Measurements from ENCODE around the gene FGF22. TPM values are rescaled to one million over a fixed set of nuclear protein-coding genes. Genes with fewer than 3 reads are reported as not detected.

FGF22 gene
- total RNA-seq, 4 donors from 2014 or later = 0.67 to 4.7 (median 1.2) TPM

DNA sequence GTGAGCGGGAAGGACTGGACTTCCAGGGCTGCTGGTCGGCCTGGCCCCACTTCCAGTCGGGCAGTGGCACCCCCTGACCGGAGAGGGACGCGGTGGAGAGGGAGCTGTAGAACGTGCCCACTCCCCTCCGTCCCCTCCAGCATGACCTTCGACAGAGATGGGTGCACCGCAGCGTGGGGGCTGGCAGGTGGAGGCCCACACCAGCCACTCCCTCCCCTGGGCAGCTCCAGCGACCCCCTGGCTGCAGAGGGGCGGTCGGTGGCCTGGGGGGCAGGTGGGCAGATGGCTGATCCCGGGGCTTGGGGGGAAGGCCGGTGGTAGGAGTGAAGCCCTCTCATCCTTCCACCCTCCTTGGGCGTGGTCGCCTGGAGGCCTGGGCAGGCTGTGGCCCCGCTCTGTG lies 47.6 kb upstream of the FGF22 start:
- H3K4me3 ChIP-seq = no peak overlapping the region
- peaks cover 93% of the 10 kb centered on the region for H3K27me3 ChIP-seq
- WGBS, 2 donors (ENCODE audit: low coverage in 1 of 2) = no CpG with 5 or more reads among the region's 19 CpGs
- no peak for ATAC-seq
- H3K9me3 ChIP-seq = peaks cover 0 to 4% (median 0%) of the 10 kb centered on the region in 3 donors
- no peak overlapping the region for H3K27ac ChIP-seq
- TF ChIP-seq POLR2A (IDR thresholded peaks at IDR 0.05) (no peak), POLR2AphosphoS5 (IDR thresholded peaks at IDR 0.05) (no peak), EP300 (IDR thresholded peaks at IDR 0.05) (no peak)
- H3K36me3 ChIP-seq = no peaks in the 10 kb centered on the region
- peaks cover 0 to 33% (median 7%) of the 10 kb centered on the region in 3 donors for H3K4me1 ChIP-seq

DNA sequence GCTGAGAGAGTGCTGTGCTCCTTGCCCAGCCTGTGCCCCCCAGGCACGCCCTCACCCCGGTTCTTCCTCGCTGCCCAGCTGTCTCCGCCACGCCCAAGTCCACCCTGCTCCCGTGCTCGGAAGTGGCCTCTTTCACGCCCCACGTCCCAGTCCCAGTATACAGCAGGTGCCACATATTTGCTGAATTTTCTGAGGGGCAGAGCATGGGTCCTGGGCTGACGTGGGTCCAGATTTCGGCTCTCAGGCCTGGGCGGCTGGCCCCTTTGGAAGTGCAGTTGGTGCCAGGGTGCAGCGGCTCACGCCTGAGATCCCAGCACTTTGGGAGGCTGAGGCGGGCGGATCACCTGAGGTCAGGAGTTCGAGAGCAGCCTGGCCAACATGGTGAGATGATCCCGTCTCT lies 46.6 kb upstream of the FGF22 start:
- no peak overlapping the region for H3K4me3 ChIP-seq
- H3K36me3 ChIP-seq = no peaks in the 10 kb centered on the region
- H3K4me1 ChIP-seq = peaks cover 0 to 31% (median 7%) of the 10 kb centered on the region in 3 donors
- no peak overlapping the region for H3K27ac ChIP-seq
- TF ChIP-seq, protein P1, sequence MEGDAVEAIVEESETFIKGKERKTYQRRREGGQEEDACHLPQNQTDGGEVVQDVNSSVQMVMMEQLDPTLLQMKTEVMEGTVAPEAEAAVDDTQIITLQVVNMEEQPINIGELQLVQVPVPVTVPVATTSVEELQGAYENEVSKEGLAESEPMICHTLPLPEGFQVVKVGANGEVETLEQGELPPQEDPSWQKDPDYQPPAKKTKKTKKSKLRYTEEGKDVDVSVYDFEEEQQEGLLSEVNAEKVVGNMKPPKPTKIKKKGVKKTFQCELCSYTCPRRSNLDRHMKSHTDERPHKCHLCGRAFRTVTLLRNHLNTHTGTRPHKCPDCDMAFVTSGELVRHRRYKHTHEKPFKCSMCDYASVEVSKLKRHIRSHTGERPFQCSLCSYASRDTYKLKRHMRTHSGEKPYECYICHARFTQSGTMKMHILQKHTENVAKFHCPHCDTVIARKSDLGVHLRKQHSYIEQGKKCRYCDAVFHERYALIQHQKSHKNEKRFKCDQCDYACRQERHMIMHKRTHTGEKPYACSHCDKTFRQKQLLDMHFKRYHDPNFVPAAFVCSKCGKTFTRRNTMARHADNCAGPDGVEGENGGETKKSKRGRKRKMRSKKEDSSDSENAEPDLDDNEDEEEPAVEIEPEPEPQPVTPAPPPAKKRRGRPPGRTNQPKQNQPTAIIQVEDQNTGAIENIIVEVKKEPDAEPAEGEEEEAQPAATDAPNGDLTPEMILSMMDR (IDR thresholded peaks at IDR 0.05) = no peak
- TF ChIP-seq POLR2A (IDR thresholded peaks at IDR 0.05) = no peak
- TF ChIP-seq POLR2AphosphoS5 (IDR thresholded peaks at IDR 0.05) = no peak
- no peak for TF ChIP-seq EP300 (IDR thresholded peaks at IDR 0.05)
- H3K27me3 ChIP-seq = peaks cover 90% of the 10 kb centered on the region
- WGBS, 2 donors (ENCODE audit: low coverage in 1 of 2) = 87 to 93% methylated on average over 3 to 5 of the region's 18 CpGs
- peaks cover 0 to 4% (median 0%) of the 10 kb centered on the region in 3 donors for H3K9me3 ChIP-seq
- no peak for ATAC-seq

DNA sequence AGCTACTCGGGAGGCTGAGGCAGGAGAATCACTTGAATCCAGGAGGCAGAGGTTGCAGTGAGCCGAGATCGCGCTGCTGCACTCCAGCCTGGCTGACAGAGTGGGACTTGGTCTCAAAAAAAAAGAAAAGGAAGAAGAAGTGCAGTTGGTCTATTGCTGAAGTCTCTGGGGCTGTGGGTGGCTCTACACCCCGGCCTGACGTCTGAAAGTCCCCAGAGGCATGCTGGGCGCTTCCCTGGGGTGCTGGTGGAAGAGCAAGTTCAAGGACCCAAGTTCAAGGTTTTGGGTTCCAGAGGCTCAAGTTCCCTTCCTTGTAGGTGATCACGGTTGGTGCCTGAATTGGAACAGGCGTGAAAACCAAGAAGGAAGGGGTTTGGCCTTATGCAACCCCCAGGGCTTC lies 46.2 kb upstream of the FGF22 start:
- peaks cover 0 to 4% (median 0%) of the 10 kb centered on the region in 3 donors for H3K9me3 ChIP-seq
- 44 to 45% methylated on average over 4 to 6 of the region's 9 CpGs for WGBS, 2 donors (ENCODE audit: low coverage in 1 of 2)
- H3K27me3 ChIP-seq = peaks cover 89% of the 10 kb centered on the region
- no peaks in the 10 kb centered on the region for H3K36me3 ChIP-seq
- no peak overlapping the region for H3K4me3 ChIP-seq
- H3K27ac ChIP-seq = no peak overlapping the region
- ATAC-seq = no peak
- TF ChIP-seq, protein P1 (IDR thresholded peaks at IDR 0.05) = no peak
- TF ChIP-seq POLR2A (IDR thresholded peaks at IDR 0.05) (no peak), POLR2AphosphoS5 (IDR thresholded peaks at IDR 0.05) (no peak), EP300 (IDR thresholded peaks at IDR 0.05) (no peak)
- H3K4me1 ChIP-seq = peaks cover 0 to 26% (median 4%) of the 10 kb centered on the region in 3 donors

DNA sequence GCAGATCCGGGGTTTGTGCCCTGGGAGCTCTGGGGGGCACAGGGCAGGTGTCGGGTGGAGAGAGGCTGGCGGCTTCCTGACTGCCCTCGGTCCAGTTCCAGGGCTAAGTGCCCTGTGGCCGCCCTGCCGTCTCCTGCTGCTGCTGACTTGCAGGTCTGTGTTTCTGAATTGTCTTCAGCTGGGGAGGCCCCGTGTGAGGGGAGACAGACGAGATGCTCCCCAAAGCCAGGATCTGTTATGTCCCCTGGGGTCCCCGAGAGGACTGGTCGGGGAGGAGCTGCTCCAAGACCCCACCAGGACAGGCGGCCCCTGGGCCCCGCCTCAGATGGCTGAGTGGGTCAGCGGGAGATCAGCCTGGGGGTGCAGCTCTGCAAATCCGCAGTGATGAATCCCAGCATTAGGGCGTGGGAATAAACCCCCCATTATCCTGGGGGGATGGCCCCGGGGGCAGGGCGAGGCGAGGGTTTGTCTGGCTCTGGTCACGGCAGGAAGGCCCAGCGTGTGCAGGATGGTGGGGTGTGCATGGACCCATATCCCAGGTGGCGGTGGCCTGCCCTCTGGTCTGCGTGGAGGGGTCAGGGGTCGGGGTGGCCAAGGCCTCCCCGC lies 45.3 kb upstream of the FGF22 start:
- TF ChIP-seq EP300 (IDR thresholded peaks at IDR 0.05) (no peak), POLR2A (IDR thresholded peaks at IDR 0.05) (no peak), POLR2AphosphoS5 (IDR thresholded peaks at IDR 0.05) (no peak)
- TF ChIP-seq, protein P1 (IDR thresholded peaks at IDR 0.05) = no peak
- 80 to 85% methylated on average over 1 to 4 of the region's 24 CpGs for WGBS, 2 donors (ENCODE audit: low coverage in 1 of 2)
- ATAC-seq = no peak

DNA sequence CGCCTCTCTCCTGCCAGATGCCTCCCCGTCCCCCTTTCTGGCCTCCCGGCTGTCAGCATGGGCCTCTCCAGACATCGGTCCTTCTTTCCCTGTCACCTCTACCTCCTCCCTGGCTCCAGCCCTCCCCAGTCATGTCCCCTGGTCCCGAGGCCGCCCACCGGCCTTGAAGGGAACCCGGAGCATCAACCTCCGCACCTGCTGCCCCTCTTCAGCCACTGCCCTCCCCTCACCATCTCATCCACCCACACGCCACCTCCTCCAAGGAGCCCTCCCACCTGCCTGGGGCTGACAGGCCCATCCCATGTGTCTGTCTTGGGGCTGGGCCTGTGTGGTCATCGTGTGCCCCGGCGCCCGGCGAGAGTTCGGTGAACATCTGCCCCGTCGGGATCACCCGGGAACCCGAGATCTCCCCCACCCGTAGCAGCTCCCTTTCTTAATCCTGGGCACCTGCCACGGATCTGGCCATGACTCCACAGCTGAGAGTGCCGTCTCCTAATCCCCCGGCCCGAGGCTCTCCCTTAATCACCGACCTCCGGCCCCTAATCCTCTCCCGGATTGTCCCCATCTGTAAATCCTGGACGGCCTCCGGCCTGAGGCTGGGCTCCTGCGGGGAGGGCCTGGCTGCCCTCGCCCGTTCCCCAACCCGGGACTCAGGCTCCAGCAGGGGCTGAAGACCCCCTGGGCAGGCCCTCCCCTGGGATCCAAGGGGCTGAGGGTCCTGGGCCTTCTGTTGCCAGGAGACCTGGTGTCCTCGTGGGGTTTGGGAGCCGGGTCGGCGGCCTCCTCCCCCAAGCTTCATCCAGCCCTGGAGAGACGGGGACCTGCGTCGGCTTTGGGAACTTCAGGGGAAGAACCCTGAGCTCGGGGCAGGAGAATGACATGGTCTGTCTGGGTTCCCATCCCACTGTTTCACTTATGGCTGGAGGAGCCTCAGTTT lies 44.1 kb upstream of the FGF22 start:
- Histone ChIP-seq H3K9me3 (peaks cover 0 to 3% (median 0%) of the 10 kb centered on the region in 3 donors), H3K4me3 (no peak overlapping the region), H3K4me1 (peaks cover 0 to 11% (median 0%) of the 10 kb centered on the region in 3 donors), H3K27me3 (peaks cover 73% of the 10 kb centered on the region), H3K36me3 (no peaks in the 10 kb centered on the region), H3K27ac (no peak overlapping the region)
- TF ChIP-seq POLR2A (IDR thresholded peaks at IDR 0.05) (no peak), EP300 (IDR thresholded peaks at IDR 0.05) (no peak)
- WGBS, 2 donors (ENCODE audit: low coverage in 1 of 2) = 70 to 80% methylated on average over 2 to 19 of the region's 42 CpGs
- ATAC-seq = no peak

More for the DNA sequence above, 45.3 kb upstream of the FGF22 start:
- peaks cover 0 to 17% (median 1%) of the 10 kb centered on the region in 3 donors for H3K4me1 ChIP-seq
- peaks cover 0 to 4% (median 0%) of the 10 kb centered on the region in 3 donors for H3K9me3 ChIP-seq
- H3K27me3 ChIP-seq = peaks cover 80% of the 10 kb centered on the region
- H3K4me3 ChIP-seq = no peak overlapping the region
- no peaks in the 10 kb centered on the region for H3K36me3 ChIP-seq
- no peak overlapping the region for H3K27ac ChIP-seq
